Right ventricle myocardium superior (tissue), 1 donor: Measurements from ENCODE around the gene IL13RA1. TPM values are rescaled to one million over a fixed set of nuclear protein-coding genes. Genes with fewer than 3 reads are reported as not detected.
"Not testable (repeated sequence)": the region's sequence is repeated elsewhere in the genome, so short reads cannot be mapped to it uniquely, and the experiment has no call there.

Source experiments
- ATAC-seq: fragments of 200-7000 bp; cut with Tn5 transposase; one replicate; pipeline ENCODE4 v1.9.1; 2020; ENCODE audit warnings: mild to moderate bottlenecking; ENCODE audit not compliant: poor library complexity
- DNase-seq: peaks from one replicate; pipeline ENCODE4 v3.0.0-alpha.2; 2020
- intact Hi-C: fragments of 100-400 bp; cut with DNase I; formaldehyde crosslinking; loops from one replicate; pipeline ENCODE4 v1.11.2; 2022
- long read RNA-seq: library from polyadenylated mRNA; unstranded; transcript quantifications from one replicate; pipeline ENCODE4 v2.0.0, GENCODE V29; 2021
- total RNA-seq: library from RNA; stranded (reverse); fragmentation: NEBNext Ultra II Directional; extraction: Animal tissue kit (Norgen Biotek cat#: 25700); gene quantifications from one replicate; pipeline ENCODE4 v1.2.1, GENCODE V29; 2021
- donor health status: DM: no; HTN: yes; CAD: no; lungs with severe emphysema.

The IL13RA1 gene
- 16.8 TPM for total RNA-seq
- long read RNA-seq, full-length matches to known transcripts, result 27 of 36 reads
- long read RNA-seq, partial matches to known transcripts, result 2 of 36 reads
- long read RNA-seq, other reads (novel, unspliced or antisense), result 7 of 36 reads

DNA sequence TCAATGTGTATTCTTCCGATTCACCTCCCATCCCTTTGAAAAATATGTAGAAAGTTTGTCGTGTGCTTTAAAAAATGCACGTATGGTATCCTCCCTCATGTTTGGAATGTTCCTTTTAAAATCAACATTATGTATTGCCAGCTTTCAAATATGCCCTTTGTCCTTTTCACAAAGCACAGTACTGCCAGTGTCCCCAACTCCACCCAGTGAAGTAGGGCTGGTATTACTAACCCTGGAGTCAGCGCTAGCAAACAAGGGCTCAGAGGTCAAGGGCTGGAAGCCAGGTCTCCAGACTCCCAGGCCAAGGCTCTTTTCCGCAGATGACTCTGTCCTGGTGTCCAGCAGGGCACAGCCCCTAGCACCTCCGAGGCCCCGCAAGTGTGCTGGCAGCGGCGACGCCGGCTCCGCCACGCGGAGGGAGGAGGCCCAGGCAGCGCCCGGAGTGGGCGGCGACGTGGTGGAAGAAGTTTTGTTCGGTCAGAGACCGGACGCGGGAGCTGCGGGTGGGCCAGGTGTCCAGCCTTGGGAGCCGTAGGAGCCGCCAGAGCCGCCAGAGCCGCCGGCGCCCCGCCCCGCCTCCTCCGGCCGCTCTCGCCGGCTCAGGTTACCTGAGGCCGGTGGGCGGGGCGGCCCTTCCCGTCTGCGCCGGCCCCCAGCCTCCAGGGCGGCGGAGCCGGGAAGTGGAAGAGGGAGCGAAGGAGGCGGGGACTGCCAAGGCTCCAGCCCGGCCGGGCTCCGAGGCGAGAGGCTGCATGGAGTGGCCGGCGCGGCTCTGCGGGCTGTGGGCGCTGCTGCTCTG is at the start of gene IL13RA1:
Gene IL13RA1 (plus strand): TSS at position 720 of the 799 bp plus-strand sequence. CDS start 33 bp downstream, at position 753.
- intact Hi-C loops, result no loop called here

DNA sequence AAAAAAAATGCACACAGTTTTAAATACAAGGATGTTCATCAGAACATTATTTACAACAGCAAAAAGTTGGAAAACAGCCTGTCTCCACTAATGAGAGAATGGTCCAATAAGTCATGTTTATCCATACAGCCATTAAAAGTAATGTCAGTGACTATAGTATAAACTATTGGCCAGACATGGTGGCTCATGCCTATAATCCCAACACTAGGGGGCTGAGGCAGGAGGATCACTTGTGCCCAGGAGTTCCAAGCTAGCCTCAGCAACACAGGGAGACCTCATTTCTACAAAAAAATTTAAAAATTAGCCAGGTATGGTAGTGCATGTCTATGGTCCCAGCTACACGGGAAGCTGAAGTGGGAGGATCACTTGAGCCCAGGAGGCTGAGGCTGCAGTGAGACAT is 48.1 kb upstream of the IL13RA1 start:
- no peak for DNase-seq
- intact Hi-C loops, result no loop called here
- no peak for ATAC-seq

More for the DNA sequence above, at the start of gene IL13RA1:
- DNase-seq (peak; percentile 86), ATAC-seq (peak; percentile 97)

DNA sequence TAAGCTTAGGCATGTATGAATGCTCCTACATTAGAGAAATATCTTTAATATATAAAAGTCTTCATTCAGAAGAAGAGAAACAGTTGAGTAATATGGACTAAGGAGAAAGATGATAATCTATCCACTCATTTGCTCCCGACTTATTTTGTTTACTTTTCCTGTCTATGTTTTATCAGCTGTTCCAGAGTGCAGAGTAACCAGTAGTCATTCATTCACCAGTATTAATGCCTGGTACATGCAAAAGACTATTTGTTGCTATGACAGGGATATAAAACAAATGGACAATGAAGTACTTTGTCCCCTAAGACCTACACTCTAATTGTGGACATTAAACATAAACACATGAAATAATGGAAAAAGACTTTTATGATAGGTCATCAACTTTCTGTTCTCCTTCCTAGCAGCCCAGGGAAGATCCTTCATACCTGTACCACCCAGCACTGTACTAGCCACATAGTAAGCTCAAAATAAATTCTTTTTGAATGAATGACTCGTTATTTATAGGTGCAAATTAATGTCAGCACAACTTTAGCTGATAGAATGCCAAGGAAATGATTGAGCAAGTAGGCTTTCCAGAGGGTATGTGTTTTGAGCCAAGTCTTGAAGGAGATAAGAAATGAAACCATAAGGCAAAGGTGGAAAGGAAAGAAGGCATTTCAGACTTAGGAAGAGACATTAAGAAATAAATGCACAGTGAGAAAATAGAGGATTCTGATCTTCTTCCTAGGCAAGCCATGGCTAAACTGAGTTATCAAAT is 45.0 kb upstream of the IL13RA1 start:
- ATAC-seq (no peak), DNase-seq (no peak)
- intact Hi-C loops, result no loop called here

DNA sequence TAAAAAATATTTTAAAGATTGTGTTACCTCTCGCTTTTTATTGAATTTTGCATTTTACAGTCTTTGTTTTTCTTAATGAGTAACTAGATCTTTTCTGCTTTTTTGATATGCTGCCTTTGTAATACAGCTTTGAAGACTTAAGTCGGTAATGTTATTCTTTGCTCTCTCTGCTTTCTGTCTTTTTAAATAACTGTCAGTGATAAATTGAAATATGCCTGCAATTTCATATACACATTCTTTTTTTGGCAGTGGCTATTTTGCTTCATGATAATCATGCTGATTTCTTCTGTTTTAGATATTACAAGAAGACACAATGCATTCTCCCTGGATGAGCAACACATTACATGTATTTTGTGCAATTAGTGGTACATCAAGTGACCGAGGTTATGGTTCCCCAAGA is 42.0 kb upstream of the IL13RA1 start:
- ATAC-seq, result no peak
- no peak for DNase-seq
- intact Hi-C loops, result no loop called here

DNA sequence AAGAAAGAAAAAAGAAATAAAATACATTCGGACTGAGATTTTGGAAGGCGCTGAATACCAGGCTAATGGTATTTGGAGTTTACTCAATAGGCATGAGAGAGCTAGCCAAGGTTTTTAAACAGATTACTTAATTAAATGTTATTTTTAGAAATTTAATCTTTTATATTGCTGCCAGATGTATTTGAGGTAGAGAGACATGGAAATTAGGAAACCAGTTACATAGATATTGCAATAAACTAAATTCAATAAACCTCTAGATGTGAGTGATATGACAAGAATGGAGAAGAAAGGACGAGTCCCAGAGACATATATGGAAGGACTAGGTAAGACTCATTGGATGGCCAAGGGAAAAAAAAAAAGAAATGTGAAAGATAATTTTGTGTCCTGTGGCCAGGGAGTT is 38.5 kb upstream of the IL13RA1 start:
- intact Hi-C loops, result no loop called here
- no peak for ATAC-seq
- DNase-seq, result no peak

DNA sequence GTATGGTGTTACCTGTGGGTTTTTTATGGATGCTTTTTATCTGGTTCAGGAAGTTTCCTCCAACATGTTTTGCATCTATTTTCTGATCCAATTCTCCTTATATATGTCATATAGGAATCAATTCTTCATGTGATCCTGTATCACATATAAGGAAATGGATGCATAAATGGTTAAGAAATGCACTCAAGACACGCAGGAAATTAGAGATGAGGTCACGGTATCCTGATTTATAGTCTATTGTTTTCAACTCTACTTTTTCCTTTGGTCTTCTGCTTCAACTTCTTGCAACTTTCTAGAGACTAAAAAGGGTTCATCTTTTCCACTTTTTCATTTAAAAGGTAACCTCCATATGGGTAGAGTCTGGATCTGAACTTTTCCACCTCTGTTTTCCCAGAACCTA is 33.6 kb upstream of the IL13RA1 start:
- intact Hi-C loops, result no loop called here
- ATAC-seq (no peak), DNase-seq (no peak)

DNA sequence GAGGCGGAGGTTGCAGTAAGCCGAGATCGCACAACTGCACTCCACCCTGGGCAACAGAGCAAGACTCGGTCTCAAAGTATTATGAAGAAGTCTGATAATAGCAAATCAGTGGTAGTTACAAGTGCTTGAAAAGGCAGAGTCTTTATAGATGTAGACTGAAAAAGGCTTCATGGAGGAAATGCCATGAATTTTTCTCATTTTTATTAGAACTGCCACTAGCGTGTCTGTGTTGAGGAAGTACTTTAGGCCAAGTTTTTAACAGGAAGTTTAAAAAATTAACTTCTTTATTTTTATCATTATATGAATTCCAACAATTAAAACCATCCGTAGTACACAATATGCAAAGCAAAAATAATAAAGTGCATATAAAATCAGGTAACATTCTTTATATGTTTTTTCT is 32.8 kb upstream of the IL13RA1 start:
- intact Hi-C loops, result no loop called here
- DNase-seq, result no peak
- no peak for ATAC-seq

DNA sequence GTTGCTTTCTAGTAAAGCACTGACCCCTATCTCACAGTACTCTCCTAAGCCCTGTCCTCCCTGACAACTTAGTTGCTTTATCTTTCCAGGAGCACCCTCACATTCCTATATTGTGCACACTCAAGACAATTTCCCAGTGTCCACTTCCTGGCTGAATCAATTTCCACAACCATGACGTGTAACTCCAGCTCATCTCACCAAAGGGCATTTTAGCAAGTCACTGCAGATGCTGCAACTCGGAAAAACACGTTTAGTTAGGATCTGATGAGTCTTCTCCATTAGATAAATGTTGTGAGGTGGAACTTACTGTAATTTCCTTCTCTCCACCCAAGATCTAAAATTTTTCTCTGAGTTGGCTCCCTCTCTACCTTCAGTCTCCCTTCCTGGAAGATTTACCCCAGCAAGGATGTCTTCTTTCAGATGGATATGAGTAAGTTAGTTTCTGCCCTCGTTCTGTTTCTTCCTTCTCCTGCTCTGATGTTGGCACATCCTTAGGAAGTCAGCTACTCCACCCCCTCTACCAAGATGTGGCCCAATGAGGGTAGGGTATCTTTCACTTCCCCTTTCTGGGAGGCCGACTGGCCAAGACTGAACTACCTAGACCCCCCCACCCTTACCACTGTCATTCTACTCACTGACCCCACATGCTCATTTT is 28.8 kb upstream of the IL13RA1 start:
- intact Hi-C loops, result no loop called here
- peak; percentile 39 for ATAC-seq
- no peak for DNase-seq

DNA sequence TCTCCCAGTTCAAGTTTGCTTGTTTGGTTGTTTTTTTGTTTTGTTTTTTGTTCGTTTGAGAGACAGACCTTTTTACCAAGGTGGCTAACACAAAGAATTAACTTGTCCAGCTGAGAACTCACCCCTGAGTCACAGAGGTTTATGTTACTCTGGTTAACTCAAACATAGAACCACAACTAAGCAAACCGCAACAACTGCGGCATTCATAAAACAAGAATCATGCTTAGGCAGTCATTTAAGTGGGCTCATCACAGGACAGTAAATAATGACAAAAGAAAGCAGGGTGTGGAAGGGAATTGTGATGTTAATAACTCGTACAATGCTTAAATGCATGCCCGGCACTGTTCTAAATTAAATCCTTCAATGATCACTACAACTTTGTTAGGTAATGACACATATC is 24.7 kb upstream of the IL13RA1 start:
- DNase-seq (no peak), ATAC-seq (no peak)
- intact Hi-C loops, result no loop called here

DNA sequence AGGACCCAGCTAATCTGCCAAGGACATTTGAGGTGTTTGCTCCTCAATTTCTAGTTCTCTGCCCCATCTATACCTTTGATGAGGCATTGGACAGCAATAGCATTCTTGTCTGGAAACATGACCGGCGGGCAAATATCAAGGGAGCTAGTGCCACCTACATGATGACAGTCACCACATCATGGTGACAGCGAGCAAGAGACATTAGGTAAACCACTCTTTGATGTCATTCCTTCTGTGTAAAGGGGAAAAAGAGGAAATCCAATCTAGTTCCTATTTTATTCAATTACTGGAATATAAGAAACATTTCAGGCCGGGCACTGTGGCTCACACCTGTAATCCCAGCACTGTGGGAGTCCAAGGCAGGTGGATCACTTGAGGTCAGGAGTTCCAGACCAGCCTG is 20.7 kb upstream of the IL13RA1 start:
- no peak for DNase-seq
- ATAC-seq, result no peak
- intact Hi-C loops, result no loop called here

DNA sequence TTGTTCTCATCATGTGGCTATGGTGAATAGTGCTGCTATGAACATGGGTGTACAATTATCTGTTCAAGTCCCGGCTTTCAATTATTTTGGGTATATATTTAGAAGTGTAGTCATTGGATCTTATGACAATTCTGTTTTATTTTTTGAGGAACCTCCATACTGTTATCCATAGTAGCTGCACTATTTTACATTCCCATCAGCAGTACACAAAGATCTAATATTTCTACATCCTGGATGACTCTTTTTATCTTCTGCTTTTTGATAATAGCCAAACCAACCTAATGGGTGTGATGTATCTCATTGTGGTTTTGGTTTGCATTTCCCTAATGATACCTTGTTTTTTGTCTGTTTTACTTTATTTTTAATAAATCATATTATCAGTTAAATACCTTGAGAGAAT is 12.9 kb upstream of the IL13RA1 start:
- intact Hi-C loops, result no loop called here
- DNase-seq (no peak), ATAC-seq (no peak)

DNA sequence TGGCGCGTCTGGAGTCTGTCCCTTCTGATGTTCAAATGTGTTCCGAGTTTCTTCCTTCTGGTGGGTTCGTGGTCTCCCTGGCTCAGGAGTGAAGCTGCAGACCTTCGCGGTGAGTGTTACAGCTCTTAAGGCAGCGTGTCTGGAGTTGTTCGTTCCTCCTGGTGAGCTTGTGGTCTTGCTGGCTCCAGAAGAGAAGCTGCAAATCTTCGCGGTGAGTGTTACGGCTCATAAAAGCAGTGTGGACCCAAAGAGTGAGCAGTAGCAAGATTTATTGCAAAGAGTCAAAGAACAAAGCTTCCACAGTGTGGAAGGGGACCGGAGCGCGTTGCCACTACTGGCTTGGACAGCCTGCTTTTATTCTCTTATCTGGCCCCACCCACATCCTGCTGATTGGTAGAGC is 11.5 kb upstream of the IL13RA1 start:
- DNase-seq, ATAC-seq, intact Hi-C loops: not testable (repeated sequence)

DNA sequence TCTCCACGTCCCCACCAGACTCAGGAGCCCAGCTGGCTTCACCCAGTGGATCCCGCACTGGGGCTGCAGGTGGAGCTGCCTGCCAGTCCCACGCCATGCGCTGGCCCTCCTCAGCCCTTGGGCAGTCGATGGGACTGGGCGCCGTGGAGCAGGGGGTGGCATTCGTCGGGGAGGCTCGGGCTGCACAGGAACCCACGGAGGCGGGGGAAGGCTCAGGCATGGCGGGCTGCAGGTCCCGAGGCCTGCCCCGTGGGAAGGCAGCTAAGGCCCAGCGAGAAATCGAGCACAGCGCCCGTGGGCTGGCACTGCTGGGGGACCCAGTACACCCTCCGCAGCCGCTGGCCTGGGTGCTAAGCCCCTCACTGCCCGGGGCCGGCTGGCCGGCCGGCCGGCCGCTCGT is 10.6 kb upstream of the IL13RA1 start:
- intact Hi-C loops, DNase-seq, ATAC-seq: not testable (repeated sequence)

DNA sequence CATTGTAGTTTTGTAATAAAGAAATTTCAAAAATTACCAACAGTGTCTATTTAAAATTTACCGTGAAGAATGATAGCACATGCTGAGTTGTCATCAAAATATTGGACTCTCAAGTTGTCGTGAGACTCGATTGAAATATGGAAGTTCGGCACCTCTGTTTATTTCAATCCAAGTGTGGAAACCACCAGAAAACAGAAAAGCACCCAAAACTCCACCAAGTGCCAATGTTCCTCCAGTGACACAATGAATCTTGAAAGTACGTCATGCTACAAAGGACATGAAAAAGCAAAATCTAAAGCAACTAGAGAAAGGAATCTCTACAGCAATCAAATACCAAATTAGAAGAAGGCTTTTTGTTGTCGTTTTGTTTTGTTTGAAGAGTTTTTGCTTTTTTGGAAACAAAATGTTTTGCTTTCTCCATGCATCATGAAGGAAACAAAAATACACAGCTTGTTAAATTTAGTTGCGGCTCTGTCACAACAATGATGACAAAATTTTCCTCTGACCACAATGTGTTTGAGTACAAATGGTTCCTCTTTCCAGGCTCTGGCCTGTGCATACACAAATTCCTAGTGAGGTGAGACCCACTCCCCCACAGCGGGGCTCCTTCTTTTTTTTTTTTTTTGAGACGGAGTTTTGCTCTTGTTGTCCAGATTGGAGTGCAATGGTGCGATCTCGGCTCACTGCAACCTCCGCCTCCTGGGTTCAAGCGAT is 9.6 kb upstream of the IL13RA1 start:
- ATAC-seq (peak; percentile 63), DNase-seq (no peak)
- intact Hi-C loops, result no loop called here

DNA sequence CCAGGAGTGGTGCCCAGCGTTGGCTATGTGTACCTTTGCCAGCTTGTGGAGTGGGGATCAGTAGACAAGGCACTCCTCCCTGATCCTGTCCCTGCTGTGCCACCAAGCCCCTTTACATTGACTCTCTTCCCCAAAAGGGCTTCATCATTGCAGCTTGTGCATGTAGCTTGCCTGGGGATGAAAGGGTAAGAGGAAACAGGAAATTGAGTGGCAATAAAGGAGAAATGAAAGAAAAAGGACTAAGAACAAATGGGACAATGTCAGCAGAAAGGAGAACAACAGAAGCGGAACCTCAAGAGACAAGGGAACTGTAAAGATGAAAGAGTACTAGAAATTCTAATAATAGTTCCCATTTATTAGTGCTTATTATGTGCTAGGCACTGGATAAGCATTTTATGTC is 8.7 kb upstream of the IL13RA1 start:
- intact Hi-C loops, result no loop called here
- DNase-seq (no peak), ATAC-seq (peak; percentile 34)

DNA sequence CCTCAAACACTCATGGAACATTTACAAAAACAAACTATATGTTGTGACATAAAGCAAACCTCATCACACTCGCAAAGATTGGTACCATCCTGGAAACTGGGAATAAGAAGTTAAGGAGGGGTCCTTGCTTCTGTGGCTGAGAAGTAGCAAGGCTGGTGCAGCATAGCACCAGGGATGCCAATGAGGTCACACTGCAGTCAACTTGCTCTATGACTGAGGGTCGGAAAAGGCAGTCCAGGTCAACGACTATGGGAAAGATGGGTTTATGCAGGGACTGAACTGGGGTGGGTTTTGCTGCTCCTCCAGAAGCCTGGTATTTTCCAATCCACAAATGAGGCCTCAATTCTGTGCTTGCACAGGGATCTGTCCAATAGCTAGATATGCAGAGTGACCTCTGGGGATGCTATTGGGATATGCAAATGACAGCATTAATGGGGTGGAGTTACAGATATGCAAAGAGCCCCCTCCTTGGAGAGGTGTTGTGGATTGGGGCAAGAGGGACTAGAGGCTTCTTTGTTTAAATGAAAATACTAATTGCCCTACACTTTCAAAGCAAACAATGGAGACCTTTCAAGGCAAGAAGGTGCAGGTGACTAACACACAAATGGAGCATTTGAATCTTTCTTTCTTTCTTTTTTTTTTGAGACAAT is 7.2 kb upstream of the IL13RA1 start:
- intact Hi-C loops, result no loop called here
- ATAC-seq (no peak), DNase-seq (no peak)

DNA sequence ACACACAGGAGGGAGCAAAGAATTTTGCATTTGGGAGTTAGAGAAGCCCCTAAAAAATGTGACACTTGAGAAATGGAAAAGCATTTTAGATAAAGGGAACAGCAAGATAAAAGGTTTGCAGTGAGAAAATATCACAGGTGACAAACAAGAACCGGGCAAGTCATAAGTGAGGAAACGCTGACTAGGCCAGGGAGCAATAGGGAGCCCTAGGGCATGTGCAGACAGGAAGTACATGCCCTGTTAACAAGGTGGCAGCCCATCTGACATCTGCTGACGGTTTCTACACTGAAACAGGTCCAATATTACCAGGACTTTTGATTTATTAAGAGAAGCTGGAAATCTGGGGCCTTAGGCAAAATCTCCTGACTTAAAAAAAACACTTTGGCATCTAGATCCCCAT is 4.0 kb upstream of the IL13RA1 start:
- DNase-seq (no peak), ATAC-seq (no peak)
- intact Hi-C loops, result no loop called here

DNA sequence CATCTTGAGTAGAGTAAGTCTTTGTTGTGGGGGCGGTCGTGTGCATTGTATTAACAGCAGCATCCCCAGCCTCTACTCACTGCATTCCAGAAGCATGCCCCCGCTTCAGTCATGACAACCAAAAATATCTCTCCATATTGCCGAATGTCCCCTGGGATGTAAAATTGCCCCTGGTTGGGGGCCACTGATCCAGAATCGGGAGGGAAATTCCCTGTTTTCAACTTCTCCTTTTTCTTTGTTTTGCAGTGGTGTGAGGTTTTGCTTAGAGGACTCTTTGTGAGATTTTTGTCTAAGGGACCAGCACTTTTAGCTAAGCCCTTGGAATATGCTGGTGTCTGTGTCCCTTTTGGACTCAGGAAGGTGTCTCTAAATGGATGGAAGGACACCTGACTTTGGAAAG is 3.0 kb upstream of the IL13RA1 start:
- intact Hi-C loops, result no loop called here
- ATAC-seq (no peak), DNase-seq (no peak)
